GM19238 (cell line): ENCODE results near the gene SNX4.

Experiments used
- DNase-seq: peaks from one replicate; pipeline ENCODE4 v3.0.0; 2011; ENCODE audit warnings: low spot score; ENCODE audit not compliant: insufficient read length

The SNX4 gene

DNA sequence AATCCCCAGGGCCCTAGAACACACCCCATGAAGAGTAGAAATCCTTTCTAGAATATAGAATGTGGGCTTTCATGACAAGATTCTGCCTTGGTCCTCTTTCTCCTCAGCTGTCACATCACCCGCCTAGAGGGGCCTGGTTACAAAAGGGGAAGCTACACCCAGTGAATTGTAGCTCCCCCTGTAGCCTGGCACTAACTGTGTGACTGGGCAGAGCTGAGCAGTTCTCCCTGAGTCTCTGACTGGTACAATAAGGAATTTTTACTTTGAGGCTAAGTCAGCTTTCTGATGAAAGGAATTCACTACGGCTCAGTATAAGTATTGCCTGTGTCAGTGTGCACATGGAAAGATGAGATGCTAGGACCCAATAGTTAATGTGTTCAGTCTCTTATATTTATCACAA lies 116.2 kb downstream of the SNX4 start:
- no peak for DNase-seq

DNA sequence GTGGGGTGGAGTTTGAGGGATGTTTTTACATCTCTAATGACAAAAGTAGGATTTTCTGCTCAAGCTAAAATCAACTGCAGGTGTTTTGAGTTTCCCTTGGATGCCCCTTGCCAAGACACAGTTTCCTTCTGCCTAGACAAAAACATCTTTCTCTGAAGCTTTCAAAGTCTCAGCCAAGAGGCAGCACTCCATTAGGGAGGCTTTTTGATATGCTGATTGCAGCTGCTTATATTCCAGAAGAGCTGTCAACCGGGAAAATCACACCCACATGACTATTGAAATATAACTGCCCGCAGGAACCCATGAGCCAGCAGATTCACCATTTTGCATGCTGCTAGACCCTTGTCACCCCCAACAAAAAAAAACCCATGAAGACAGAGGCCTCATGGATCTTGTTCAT lies 117.4 kb downstream of the SNX4 start:
- DNase-seq, result no peak

DNA sequence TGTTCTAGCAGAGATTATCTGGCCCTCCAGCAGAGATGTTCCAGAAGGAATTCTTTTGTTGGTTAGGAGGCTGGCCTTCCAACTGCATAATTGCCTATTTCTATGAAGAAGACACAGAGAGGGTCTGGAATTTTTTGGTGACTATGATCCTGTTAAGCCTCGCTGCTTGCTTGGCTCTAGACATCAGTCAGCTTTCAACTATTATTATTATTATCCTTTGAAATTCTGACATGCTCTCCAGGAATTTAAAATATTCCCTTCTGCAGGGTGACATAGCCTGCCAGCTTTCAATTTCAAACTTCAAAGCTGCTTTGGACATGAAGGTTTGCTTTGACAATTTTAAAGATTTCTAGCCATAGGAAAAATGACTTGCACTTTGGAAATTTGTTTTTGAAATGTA lies 118.6 kb downstream of the SNX4 start:
- no peak for DNase-seq

DNA sequence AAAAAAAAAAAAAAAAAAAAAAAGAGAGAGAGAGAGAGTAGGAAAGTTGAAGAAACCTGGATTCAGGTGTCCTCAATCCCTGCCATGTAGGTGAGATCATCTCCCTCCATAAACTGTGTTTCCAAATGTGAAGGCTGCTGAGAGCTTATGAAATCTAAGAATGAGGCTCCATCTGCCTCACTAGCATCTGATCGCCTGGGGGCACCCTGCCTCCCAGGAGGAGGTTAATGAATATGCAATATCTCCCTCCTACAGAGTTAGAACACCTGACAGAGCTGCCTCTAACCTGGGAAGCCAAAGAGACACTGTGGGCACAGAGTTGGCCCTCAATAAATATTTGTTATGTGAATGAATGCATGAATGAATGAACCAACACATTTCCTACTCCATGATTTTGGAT lies 121.0 kb downstream of the SNX4 start:
- DNase-seq, result no peak
